Measurements from ENCODE around the gene MBNL3. TPM values are rescaled to one million over a fixed set of nuclear protein-coding genes. Genes with fewer than 3 reads are reported as not detected.

MBNL3 gene
- total RNA-seq, 1 experiment from 2014 or later, result 2.6 TPM

- Mint-ChIP-seq H3K27me3 (ENCODE audit: low read depth) (no peaks in the 10 kb centered on the region; the same call in 1 of the 2 replicates), H3K4me1 (no peaks in the 10 kb centered on the region), H3K27ac (no peak overlapping the region), H3K36me3 (ENCODE audit: insufficient read depth in 1 of 3, low read depth in 3 of 3) (no peaks in the 10 kb centered on the region), H3K4me3 (no peak overlapping the region), H3K9me3 (no peaks in the 10 kb centered on the region)
- Histone ChIP-seq H2BK15ac (ENCODE audit: low read depth, low read length) (no peak overlapping the region), H3K4ac (ENCODE audit: low read depth, low read length) (no peak overlapping the region), H3K27ac (ENCODE audit: insufficient read length, low read depth, low read length) (no peak overlapping the region), H3T11ph (ENCODE audit: low read length) (no peak overlapping the region), H3K4me1 (ENCODE audit: insufficient read depth, low read length) (no peaks in the 10 kb centered on the region), H4K91ac (ENCODE audit: insufficient read length, low read depth, low read length) (no peak overlapping the region), H3K79me2 (ENCODE audit: insufficient read depth, low read length) (no peaks in the 10 kb centered on the region), H3K23ac (ENCODE audit: insufficient read length, low read depth, low read length) (no peak overlapping the region), H2AK5ac (ENCODE audit: insufficient read length, low read length) (no peak overlapping the region), H3K23me2 (ENCODE audit: insufficient read length, low read depth, low read length, poor library complexity, severe bottlenecking) (no peaks in the 10 kb centered on the region), H3K9me3 (ENCODE audit: control insufficient read depth, low read depth, low read length) (no peaks in the 10 kb centered on the region), H4K5ac (ENCODE audit: insufficient read length, low read depth, low read length) (no peak overlapping the region), H2BK12ac (ENCODE audit: insufficient read length, low read depth, low read length) (no peak overlapping the region), H3K27me3 (ENCODE audit: insufficient read depth, low read length) (no peaks in the 10 kb centered on the region), H2AFZ (ENCODE audit: low read length) (no peak overlapping the region), H3K56ac (ENCODE audit: insufficient read length, low read depth, low read length) (no peak overlapping the region), H3K18ac (ENCODE audit: insufficient read length, low read depth, low read length) (no peak overlapping the region), H2BK5ac (ENCODE audit: insufficient read length, low read length) (no peak overlapping the region), H3K79me1 (ENCODE audit: insufficient read depth, low read depth, low read length, poor library complexity, severe bottlenecking) (no peaks in the 10 kb centered on the region), H3K9ac (ENCODE audit: extremely low read depth, insufficient read length, low read length) (no peak overlapping the region), H3K4me2 (ENCODE audit: insufficient read depth, insufficient read length, low read length) (no peak overlapping the region), H4K20me1 (ENCODE audit: control insufficient read depth, insufficient read depth, insufficient read length) (no peaks in the 10 kb centered on the region), H2BK20ac (ENCODE audit: low read depth, low read length, poor library complexity, severe bottlenecking) (no peak overlapping the region), H4K8ac (replicated peaks; ENCODE audit: insufficient read length, low read depth, low read length) (no peak overlapping the region), H3K14ac (ENCODE audit: insufficient read depth, low read length) (no peak overlapping the region), H2BK120ac (ENCODE audit: low read depth, low read length, poor library complexity, severe bottlenecking) (no peak overlapping the region)
- no peak for DNase-seq
- TF ChIP-seq CTCF (conservative IDR thresholded peaks at IDR 0.05), result no peak
Observed at GRCh38 chrX:132393085-132393484, 95.8 kb downstream of the MBNL3 start.
